Stimulated activated CD8-positive, alpha-beta memory T cell treated with anti-CD3 and anti-CD28 coated beads, Interleukin-12 subunit alpha, Interleukin-12 subunit beta, amount 100 ng/mL, for 1 hour (primary cell): ENCODE measurements around the gene DMD.
"Not testable (repeated sequence)": the region's sequence is repeated elsewhere in the genome, so short reads cannot be mapped to it uniquely, and the experiment has no call there.

ENCODE experiments used
- DNase-seq: peaks from one replicate; pipeline ENCODE4 v3.0.0-alpha.2; 2020; ENCODE audit warnings: low read depth

Gene DMD

DNA sequence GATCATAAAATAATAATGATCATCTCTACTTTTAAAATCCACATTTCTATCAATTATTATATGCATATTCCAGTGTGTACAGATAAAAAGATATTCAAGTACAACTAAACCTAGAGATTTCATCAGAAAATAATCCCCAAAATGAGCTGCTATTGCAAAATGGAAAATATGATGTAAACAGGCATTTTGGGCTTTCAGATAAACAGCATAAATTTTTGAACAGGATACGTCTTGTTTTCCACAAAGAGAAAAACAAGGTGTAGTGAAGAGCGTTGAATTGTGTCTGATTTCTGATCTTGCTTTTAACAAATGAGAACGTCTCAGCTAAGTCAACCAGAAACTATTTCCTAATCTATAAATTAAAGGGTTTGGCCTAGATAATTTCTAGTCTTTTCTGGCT lies 1789.9 kb downstream of the DMD start:
- no peak for DNase-seq

DNA sequence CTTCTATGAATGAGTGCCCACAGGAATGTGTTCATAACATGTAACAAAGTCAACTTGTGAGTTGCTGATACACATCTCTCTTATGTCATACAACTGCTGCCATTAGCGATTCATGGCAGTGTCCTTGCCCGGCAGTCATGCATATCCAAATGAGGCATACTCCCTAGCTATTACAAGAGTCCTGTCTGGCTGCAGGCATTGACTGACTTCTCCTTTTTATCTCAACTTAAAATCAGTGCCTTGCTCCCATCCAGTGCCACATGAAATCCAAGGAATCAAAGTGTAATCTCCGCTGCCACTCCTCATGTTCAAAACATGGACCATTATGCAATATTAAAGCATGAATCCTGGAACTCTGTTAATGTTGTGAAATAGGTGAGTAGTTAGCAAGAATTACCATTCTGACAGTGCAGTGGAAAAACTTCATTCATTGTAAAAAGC lies 1790.6 kb downstream of the DMD start:
- DNase-seq: no peak

DNA sequence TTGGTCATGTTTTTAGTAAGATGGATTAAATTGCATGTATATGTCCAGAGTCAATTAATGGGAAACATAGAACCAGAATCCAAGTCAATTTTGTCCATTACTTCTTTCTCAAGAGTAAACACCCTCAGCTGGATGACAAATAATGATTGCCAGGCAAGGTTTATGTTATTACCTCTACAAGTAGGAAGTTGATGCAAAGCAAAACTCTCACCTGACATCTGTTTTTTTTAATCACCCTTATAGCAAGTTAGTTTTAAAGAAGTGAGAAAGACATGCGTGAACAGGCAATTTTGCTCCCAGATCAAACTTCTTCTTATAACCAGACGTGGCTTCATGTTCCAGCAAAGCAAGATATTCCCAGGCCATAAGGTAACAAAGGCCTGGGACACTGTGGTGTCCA lies 1791.0 kb downstream of the DMD start:
- DNase-seq: no peak

DNA sequence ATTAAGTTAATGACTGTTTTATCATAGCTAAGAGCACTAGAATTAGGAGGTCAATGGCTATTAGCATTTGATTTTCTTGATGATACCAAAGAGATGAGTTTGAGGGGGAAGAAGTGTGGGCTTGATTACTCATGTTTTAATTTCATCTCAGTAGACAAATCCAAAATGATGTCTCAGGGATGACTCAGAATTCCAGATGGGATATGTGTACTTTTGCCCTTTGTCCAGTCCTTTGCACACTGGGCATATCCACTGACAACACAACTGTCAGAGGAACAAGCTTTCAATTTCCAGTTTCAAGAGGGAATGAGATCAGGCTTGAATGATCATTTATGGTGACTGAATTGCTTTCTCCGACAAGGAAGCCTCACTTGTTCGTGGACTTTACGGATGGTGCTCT lies 1814.2 kb downstream of the DMD start:
- no peak for DNase-seq

DNA sequence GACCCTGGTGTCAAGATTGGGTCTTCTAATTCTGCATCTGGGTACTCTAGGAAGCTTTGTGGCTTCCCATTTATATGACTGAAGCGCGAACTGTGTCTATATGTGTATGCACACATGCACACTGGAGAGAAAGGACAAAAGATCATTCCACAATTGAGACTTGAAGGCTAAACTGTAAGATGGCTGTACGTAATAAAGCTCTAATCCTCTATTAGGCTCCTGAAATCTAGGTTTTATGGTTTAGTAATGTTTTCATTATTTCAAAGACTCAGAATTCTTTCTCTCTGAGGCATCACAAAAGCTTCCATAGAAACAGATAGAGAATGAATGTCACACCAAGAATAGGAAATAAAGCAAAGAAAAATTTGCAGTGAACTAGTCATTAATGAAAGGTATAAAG lies 1818.8 kb downstream of the DMD start:
- no peak for DNase-seq

DNA sequence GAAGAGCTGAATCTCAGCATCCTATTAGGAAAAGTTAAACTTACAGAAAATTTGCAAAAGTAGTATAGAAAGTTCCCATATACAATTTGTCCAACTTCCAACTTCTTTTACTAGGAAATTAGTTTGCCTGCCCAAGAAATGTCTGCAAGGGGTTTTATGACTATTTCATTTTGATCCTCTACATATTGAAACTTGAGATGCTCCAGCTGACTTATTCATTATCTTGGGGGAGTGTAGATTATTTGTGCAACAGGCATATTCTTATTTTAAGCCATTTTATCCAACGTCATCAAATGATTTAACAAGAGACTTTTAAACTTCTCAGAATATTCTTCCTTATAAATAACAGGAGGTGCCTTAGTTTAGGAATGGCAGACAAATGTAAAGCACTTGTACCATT lies 1822.4 kb downstream of the DMD start:
- DNase-seq: no peak

DNA sequence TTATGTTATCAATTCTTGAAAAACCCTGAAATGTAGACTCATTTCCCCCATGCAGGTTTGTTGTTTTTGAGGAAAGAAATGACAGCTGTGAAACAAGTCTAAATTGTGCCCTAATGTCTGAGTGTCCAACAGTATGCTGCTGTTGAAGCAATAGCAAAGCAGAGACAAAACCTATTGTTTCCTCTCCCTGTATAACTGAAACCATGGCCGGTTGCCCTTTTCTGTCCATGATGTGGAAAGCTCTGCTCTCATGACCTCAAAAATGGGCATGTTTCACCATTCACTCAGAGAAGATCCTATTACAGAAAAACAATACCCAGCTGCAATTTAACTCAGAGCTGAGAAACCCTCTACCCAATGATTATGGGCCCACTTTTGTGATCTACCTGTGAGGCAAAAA lies 1826.9 kb downstream of the DMD start:
- no peak for DNase-seq

DNA sequence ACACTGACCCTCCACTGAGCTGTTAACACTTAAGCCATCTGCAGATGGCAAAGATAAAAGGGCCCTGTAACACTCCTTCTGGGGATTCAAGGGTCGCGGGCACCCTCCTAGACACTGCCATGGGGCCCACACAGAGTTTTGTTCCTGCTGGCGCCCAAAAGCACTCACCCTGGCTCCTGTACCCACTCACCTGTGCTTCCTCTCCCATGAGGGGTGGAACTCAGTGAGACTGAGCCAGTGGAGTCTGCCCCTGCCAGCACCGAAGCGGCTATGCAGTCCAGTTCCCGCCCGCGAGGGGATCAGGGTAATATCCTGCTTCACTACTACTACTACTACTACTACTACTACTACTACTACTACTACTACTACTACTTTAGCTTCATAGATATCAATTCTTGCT lies 1827.4 kb downstream of the DMD start:
- no peak for DNase-seq

DNA sequence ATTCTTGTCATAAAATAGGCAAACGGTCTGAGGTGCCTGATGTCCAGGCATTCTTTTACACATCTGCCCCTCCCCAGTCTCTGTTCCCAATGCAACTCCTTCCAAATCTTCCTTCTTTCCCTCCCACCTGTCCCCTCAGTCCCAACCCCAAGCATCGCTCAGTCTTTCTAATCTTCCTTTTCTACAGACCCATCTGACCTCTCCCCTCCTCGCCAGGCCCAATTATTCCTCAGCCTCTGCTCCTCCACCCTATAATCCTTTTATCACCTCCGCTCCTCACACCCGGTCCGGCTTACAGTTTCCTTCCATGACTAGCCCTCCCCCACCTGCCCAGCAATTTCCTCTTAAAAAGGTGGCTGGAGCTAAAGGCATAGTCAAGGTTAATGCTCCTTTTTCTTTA lies 1832.4 kb downstream of the DMD start:
- DNase-seq: not testable (repeated sequence)

DNA sequence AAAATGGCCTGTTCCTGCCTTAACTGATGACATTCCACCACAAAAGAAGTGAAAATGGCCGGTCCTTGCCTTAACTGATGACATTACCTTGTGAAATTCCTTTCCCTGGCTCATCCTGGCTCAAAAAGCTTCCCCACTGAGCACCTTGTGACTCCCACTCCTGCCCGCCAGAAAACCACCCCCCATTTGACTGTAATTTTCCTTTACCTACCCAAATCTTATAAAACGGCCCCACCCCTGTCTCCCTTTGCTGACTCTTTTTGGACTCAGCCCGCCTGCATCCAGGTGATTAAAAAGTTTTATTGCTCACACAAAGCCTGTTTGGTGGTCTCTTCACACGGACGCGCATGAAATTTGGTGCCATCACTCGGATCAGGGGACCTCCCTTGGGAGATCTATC lies 1833.5 kb downstream of the DMD start:
- DNase-seq: not testable (repeated sequence)

DNA sequence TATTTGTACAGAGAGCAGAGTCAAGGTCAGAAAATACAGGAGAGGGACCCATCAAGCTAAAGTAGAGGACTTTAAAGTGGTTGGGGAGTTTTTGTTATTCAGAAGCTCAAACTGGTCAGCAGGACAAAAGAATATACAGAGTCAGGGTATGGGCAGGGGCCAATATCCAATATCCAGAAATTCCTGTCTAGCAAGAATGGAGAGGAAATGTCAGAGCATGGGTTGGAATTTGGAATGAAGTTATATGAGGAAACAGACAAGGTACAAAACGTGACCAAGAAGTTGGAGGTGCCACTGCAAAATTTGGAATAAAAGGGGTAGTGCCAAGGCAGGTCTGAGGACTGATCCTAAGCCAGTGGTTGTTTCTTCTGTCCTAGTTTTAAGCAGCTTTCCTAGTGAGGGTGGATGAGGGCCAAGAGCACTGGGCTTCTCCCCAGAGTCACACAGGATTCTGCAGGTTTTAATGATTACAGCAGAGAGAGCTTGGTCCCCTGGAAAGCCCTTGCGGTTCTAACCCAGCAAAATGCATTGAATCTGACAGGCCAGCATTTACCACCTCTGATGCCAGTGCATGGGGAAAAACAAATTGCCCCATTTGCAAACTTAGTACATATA lies 1834.8 kb downstream of the DMD start:
- DNase-seq: no peak

DNA sequence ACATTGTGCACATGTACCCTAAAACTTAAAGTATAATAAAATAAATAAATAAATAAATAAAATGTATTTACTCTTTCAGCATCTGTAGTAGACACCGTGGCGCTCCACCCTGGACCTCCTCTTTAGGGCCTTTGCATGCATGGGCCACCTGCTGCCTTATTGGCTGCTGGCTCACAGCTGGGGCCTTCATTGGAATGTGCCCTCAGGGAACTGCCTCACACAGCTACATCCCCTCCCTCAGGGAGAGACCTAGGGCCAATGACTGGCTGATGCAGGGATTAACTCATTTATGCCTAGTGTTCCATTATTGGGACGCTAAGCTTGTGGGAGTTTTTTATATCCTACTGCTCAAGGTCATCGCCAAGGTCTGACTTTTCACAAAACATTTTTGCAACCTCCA lies 1836.6 kb downstream of the DMD start:
- no peak for DNase-seq

DNA sequence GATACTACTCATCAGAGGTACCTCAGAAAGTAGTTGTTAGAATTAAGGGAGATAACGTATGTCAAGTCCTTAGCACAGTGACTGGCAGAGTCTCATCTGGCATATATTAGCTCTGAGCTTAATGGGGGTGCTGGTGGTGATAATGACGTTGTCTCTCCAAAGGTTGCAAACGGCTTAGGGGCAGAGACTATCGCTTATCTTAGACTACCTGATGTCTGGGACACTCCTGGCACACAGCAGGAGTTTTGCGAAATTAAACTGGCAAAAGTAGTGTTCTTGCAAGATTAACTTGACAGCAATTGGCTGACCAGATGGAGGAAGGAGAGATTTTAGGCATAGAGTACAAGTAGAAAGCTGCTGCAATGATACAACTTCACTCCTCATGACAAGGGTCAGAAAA lies 1839.4 kb downstream of the DMD start:
- DNase-seq: no peak

DNA sequence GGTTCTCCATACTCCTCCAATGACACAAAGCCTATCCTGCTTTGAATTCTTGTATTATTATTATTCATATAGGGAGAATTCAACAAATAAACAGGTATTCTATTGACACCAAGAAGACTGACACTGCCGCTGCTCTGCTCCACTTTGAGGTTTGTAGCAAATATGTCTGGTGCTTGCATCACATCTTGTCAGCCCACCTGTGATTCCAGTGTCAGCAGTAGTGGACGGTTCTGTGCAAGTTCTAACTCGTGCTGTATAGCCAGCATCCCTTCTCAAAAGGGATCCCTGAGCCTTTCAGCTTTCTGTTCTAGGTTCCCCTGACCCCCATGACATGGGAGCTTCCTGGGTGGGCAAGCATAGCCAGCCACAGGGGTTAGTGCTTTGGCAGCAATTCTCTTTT lies 1843.5 kb downstream of the DMD start:
- no peak for DNase-seq

DNA sequence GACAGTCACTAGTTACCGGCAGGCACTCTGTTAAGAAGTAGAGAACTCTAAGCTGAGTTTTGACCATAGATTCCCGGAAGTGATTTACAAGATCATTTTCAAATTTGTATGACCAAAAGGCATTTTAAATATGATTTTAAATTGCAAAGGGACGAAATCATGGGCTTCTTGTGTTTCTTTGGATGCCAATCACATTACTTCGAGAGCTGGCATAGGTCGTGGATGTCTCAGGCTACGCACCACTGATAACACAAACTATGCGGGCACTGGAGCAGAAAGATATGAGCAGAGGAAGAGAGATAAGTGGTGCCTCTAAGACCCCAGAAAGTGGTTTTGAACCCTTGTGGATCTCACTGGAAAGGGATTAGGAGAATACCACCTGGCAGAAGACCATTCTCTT lies 1845.3 kb downstream of the DMD start:
- DNase-seq: no peak

DNA sequence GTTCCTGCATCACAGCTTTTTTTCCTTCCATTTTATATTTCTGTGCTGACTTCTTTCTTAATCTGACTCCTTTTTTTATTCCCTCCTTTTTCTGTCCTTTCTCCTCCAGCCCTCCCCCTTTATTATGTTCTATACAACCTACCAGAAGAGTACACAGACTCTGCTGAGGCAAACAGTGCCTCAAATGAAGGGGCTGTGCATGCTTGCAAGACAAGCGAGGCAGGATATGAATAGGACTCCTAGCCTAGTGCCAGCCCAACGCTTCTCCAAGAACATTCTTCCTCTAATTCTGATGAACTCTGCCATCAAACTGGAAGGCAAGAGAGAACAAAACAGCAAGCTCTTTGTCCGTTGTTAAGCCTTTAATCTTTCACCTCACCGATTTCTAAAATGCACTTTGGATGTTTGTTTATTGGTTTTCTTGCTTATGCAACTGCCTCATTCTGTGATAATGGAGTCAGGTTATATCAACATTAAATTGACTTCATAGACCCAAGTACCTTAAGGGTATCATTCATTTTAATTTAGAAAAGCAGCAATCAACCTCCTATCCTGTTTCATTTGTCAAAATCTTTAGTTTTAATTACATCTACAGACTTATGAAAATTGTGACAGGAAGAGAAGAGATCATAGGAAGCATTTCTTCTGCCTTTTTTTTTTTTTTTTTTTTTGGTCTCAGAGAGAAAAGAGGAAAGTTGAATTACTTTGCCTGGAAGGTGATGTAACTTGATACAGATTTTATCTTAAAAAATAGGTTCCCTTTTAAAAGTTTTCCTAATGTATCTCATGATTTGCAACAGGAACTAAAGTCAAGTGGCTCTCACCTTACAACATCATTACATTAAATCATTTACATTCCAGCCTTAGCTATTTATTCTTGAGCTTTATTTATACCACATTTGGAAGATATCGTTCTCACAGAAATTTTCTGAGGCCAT lies 1854.8 kb downstream of the DMD start:
- no peak for DNase-seq

DNA sequence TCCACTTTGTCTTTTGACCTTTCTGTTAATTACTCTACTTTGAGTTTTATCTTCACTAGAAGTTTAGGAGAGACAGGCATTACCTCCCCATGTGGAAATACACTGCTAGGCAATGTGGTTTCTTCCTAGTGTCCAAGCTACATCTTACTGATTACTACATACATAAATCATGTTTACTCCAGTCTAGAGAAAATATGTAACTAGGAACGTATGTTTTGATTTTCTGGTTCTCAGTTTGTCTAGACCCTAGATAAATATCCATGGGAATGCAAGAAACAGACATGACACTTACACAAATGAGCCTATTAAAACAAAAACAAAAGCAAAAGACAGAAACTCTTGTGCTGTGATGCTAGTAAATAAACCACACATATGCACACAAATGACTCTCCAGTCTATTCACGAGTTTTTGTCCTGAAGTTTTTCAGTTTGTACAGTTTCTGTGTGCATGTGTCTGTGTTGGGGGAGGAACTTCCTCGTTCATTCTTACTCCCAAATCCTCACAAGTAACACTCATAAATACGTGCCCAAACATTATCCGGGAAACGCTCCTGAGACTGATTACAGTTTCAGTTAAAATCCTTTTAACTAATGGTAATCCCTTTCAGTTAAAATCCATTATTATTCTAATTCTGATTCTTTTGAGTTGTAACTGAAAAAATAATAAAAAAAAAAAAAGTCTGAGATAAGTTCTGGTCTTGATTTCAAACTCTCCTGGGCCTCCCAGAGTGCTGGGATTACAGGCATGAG lies 1856.0 kb downstream of the DMD start:
- DNase-seq: no peak

DNA sequence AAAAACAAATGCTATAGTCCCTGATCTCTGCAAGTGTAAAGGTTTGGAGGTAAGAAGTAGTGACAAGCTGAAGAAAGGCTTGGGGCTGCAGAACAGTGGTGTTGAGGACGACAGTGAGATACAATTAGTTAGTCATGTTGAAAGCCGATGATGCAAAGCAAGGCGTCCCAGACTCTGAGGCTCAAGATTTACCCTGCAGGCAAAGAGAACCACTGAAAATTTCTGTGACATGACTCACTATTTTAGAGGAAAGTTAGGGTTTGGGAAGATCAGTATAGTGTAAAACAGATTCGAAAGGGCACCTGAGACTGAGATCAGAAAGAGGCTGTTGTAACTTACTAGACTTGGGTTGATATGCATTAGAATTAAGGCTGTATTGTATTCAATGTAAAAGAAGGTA lies 1858.3 kb downstream of the DMD start:
- no peak for DNase-seq

DNA sequence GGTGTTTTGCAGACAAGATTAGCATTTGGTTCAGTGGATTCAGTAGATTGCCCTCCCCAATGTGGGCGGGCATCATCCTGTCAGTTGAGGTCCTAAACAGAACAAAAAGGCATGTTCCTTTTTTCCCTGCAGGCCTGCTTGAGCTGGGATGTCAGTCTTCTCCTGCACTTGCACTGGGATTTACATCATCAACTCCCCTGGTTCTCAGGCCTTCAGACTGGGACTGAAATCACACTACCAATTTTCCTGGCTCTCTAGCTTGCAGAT lies 1860.6 kb downstream of the DMD start:
- DNase-seq: no peak

DNA sequence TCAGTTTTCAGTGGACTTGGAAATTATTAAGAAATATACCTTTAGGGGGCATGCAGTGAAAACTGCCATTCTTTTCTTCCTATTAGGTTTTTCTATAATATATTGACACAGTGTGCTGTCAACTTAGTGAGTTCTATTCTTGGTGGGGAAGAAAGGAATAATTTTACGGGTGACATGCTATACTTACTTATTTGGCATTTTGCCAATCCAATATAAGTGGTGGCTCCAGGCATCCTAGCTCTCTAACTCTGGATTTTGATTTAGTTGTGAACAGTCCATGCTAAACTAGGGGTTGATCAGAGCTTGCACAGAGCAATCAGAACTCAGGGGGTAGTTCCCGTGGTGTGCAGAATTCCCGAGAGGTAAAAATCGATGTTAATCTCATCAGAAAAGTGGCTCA lies 1861.8 kb downstream of the DMD start:
- no peak for DNase-seq

DNA sequence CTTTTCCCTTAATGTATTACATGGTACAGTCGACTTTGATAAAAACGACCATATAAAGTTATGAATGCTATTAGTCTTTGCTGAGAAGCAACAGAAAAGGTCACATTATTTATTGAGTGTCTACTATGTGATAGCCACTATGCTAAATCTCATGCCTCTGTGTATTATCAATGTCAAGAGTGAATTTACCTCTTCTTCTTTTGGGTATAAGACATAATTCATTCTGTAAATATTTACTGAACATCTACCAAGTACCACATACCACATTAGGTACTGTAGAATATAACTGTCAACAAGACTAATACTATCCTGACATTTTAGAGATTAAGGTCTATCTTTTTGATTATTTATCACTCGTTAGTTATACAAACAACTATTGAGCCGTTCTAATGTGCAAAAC lies 1870.8 kb downstream of the DMD start:
- DNase-seq: no peak

DNA sequence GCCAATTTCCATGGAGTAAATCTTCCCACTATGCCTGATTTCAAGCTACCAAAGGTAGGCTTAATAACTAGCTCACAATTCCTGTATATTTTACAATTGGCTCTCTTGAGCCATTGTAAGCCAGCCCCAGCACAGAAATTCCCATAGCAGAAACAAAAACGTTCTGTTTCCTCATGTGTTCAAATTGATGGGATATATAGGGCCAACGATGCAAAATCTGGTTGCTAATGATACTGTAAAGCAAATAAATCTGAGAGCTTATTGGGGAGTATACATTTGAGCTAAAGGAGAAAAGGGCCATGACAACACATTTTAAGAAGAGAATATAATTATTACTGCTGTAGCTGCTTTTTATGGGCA lies 1872.4 kb downstream of the DMD start:
- no peak for DNase-seq

DNA sequence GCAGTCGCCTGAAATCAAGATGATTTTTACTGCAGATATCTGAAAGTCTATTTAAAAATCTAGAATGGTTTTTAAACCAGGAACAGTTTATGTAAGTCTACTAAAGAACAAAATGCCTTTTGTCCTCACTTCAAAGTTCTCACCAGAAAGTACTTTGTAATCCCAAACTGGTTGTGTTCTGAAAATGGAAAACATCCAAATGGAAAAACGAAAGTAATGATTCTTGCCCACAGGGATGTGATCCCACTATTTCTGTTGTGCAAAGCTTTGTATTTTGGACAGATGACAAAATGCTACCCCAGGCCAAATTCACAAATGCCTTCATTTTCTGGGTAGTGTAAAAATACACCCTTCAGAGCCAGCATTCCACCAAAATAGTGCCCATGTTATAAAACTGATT lies 1874.0 kb downstream of the DMD start:
- DNase-seq: no peak
